Measurements from ENCODE around the gene ARHGAP15. TPM values are rescaled to one million over a fixed set of nuclear protein-coding genes. Genes with fewer than 3 reads are reported as not detected.

Gene ARHGAP15
- total RNA-seq, 1 experiment from 2014 or later: not detected

DNA sequence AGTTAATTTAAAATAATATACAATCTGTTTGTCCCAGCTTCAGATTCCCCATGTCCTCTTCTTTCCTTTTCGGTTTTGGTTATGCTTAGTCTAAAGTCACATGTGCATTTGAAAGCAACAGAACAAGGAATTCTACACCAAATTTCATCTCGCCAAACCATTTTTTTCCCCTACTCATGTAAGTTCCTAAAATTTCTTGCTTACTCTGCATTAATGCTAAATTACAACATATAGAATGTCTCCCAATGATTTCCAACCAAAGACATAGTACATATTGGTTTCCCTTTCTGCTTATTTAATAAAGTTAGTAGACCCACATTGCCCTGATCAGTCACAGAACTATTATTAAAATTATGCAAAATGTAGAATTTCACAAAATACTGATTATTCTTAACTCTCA lies 212.3 kb downstream of the ARHGAP15 start:
- Histone ChIP-seq H3K27ac (no peak overlapping the region), H3K27me3 (ENCODE audit: insufficient read depth, low read depth) (no peaks in the 10 kb centered on the region), H3F3A (ENCODE audit: insufficient read depth, low read depth) (no peaks in the 10 kb centered on the region), H3K4me3 (no peak overlapping the region), H4K20me1 (ENCODE audit: insufficient read depth) (no peaks in the 10 kb centered on the region), H3K36me3 (ENCODE audit: low read depth) (no peaks in the 10 kb centered on the region), H3K9me3 (ENCODE audit: insufficient read depth, low read depth) (no peaks in the 10 kb centered on the region), H2AFZ (no peak overlapping the region), H3K79me2 (ENCODE audit: low read depth) (no peaks in the 10 kb centered on the region), H3K4me1 (replicated peaks; ENCODE audit: insufficient read depth) (no peaks in the 10 kb centered on the region), H3K4me2 (no peak overlapping the region), H3K9me2 (ENCODE audit: insufficient read depth) (no peaks in the 10 kb centered on the region)
- intact Hi-C loops (cut with micrococcal nuclease; ENCODE audit: unreplicated experiment): no loop called here
- no peak for DNase-seq
- CTCF ChIA-PET: no interaction called here
- POLR2A ChIA-PET (ENCODE audit: unreplicated experiment): no interaction called here
- BruUV-seq (replicated peaks): no TSS peak
- TF ChIP-seq, protein P1, sequence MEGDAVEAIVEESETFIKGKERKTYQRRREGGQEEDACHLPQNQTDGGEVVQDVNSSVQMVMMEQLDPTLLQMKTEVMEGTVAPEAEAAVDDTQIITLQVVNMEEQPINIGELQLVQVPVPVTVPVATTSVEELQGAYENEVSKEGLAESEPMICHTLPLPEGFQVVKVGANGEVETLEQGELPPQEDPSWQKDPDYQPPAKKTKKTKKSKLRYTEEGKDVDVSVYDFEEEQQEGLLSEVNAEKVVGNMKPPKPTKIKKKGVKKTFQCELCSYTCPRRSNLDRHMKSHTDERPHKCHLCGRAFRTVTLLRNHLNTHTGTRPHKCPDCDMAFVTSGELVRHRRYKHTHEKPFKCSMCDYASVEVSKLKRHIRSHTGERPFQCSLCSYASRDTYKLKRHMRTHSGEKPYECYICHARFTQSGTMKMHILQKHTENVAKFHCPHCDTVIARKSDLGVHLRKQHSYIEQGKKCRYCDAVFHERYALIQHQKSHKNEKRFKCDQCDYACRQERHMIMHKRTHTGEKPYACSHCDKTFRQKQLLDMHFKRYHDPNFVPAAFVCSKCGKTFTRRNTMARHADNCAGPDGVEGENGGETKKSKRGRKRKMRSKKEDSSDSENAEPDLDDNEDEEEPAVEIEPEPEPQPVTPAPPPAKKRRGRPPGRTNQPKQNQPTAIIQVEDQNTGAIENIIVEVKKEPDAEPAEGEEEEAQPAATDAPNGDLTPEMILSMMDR (conservative IDR thresholded peaks at IDR 0.05): no peak
- TF ChIP-seq EZH2 (IDR thresholded peaks at IDR 0.05; ENCODE audit: low read depth): no peak

DNA sequence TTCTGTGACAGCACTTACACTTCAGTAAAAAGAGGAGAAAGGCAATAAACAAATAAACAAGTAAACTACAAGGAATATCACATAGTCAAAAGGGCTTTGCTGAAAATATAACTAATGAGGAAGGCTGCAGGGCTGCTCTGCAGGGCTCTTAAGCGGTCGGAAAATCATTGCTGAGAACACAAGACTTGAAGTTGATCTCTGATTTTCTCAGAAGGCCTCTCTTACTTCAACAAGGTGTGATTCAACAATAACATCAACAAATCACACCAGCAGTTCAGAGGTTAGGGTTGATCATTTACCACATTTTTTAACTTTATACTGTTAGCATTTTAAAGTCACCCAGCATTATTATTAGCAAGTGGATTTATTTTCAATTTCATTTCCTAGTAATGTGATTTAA lies 215.6 kb downstream of the ARHGAP15 start:
- no peaks in the 10 kb centered on the region for H3K9me3 ChIP-seq (ENCODE audit: insufficient read depth, low read depth)
- no peak overlapping the region for H3K4me2 ChIP-seq
- intact Hi-C loops (cut with micrococcal nuclease; ENCODE audit: unreplicated experiment): no loop called here
- BruUV-seq (replicated peaks): no TSS peak
- H4K20me1 ChIP-seq (ENCODE audit: insufficient read depth): no peaks in the 10 kb centered on the region
- ChIA-PET POLR2A (ENCODE audit: unreplicated experiment) (no interaction called here), CTCF (no interaction called here)
- no peaks in the 10 kb centered on the region for H3K27me3 ChIP-seq (ENCODE audit: insufficient read depth, low read depth)
- no peaks in the 10 kb centered on the region for H3K4me1 ChIP-seq (replicated peaks; ENCODE audit: insufficient read depth)
- H3K4me3 ChIP-seq: no peak overlapping the region
- no peak for DNase-seq
- no peak overlapping the region for H3K27ac ChIP-seq
- no peak for TF ChIP-seq EZH2 (IDR thresholded peaks at IDR 0.05; ENCODE audit: low read depth)
- TF ChIP-seq, protein P1 (conservative IDR thresholded peaks at IDR 0.05): no peak
- no peaks in the 10 kb centered on the region for H3K36me3 ChIP-seq (ENCODE audit: low read depth)
- no peaks in the 10 kb centered on the region for H3K9me2 ChIP-seq (ENCODE audit: insufficient read depth)
- H2AFZ ChIP-seq: no peak overlapping the region
- H3K79me2 ChIP-seq (ENCODE audit: low read depth): no peaks in the 10 kb centered on the region
- no peaks in the 10 kb centered on the region for H3F3A ChIP-seq (ENCODE audit: insufficient read depth, low read depth)

DNA sequence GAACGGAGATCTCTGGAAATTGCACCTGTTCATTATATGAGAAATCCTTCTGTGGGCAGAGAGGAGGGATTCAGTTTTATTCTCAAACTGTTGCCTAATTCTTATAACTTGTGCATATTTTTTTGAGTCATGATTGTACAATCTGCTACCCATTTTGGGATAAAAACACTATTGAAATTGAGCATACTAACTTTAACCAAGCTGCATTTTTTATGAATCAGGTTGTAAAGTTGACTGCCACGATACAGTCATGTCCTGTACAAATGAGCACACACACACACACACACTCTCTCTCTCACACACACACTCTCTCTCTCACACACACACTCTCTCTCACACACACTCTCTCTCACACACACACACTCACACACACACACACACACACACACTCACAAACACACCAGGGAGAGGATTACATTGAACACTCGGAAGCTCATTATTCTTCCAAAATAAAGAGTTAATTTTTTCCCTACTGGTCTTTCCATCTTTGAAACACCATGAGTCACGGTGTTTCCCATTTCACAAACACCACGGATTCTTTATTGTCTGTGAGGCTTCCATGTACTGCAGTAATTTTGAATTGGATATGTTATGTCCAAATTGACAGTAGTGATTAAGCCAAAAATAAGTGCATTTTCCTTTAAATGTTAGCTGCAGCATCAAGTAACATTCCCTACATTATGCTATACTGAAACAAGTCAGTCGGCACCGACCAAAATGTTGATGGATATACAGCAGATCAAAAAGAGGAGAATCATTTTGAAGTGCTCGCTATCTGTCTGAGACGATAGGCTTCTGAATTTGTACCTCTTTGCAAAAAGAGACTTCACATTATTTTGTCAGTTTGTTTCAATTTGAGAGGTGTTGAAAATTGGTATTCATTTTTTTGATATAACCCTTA lies 216.9 kb downstream of the ARHGAP15 start:
- Histone ChIP-seq H3K27ac (no peak overlapping the region), H2AFZ (no peak overlapping the region), H3K4me3 (no peak overlapping the region), H3K79me2 (ENCODE audit: low read depth) (no peaks in the 10 kb centered on the region), H4K20me1 (ENCODE audit: insufficient read depth) (no peaks in the 10 kb centered on the region), H3K27me3 (ENCODE audit: insufficient read depth, low read depth) (no peaks in the 10 kb centered on the region), H3F3A (ENCODE audit: insufficient read depth, low read depth) (no peaks in the 10 kb centered on the region), H3K4me1 (replicated peaks; ENCODE audit: insufficient read depth) (no peaks in the 10 kb centered on the region), H3K36me3 (ENCODE audit: low read depth) (no peaks in the 10 kb centered on the region), H3K9me3 (ENCODE audit: insufficient read depth, low read depth) (no peaks in the 10 kb centered on the region), H3K4me2 (no peak overlapping the region), H3K9me2 (ENCODE audit: insufficient read depth) (no peaks in the 10 kb centered on the region)
- ChIA-PET CTCF (no interaction called here), POLR2A (ENCODE audit: unreplicated experiment) (no interaction called here)
- DNase-seq: no peak
- intact Hi-C loops (cut with micrococcal nuclease; ENCODE audit: unreplicated experiment): no loop called here
- BruUV-seq (replicated peaks): no TSS peak
- no peak for TF ChIP-seq EZH2 (IDR thresholded peaks at IDR 0.05; ENCODE audit: low read depth)
- TF ChIP-seq, protein P1 (conservative IDR thresholded peaks at IDR 0.05): no peak
